Measurements from ENCODE around the gene CDKN2D. TPM values are rescaled to one million over a fixed set of nuclear protein-coding genes. Genes with fewer than 3 reads are reported as not detected.

CDKN2D gene
- total RNA-seq, 1 experiment from 2014 or later = 4.4 TPM

DNA sequence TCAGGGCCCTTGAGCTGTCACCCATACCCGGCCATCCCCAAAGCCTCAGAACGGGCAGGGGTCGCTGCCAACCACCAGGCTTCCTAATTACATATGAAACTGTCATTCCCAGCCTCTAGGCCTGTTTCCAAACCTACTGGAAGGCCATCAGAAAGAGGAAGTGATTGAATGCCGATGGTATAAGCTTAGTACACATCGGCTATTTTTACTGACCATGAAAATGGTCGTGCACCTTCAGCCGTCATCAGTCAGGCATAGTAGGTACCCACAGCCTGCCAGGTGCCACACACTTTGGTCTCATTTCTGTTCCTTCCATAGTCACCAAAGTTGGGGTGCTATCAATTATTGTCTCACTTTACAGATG lies 13.2 kb downstream of the CDKN2D start:
- no peaks in the 10 kb centered on the region for H3K9me3 Mint-ChIP-seq (ENCODE audit: low read depth, unreplicated experiment)
- no peaks in the 10 kb centered on the region for H3K27me3 Mint-ChIP-seq (ENCODE audit: unreplicated experiment)
- intact Hi-C loops (cut with micrococcal nuclease; ENCODE audit: unreplicated experiment) = no loop called here
- DNase-seq = no peak
- BruUV-seq (replicated peaks) = no TSS peak
- CTCF ChIA-PET = interaction anchor here (0.5 kb wide), 1 partner anchor 235 kb away, joined by 4 read pairs; no protein-coding TSS in a partner anchor
- no peak overlapping the region for H3K4me3 Mint-ChIP-seq (ENCODE audit: low read depth, unreplicated experiment)
- H3K27ac Mint-ChIP-seq (ENCODE audit: unreplicated experiment) = no peak overlapping the region
- TF ChIP-seq, protein P1, sequence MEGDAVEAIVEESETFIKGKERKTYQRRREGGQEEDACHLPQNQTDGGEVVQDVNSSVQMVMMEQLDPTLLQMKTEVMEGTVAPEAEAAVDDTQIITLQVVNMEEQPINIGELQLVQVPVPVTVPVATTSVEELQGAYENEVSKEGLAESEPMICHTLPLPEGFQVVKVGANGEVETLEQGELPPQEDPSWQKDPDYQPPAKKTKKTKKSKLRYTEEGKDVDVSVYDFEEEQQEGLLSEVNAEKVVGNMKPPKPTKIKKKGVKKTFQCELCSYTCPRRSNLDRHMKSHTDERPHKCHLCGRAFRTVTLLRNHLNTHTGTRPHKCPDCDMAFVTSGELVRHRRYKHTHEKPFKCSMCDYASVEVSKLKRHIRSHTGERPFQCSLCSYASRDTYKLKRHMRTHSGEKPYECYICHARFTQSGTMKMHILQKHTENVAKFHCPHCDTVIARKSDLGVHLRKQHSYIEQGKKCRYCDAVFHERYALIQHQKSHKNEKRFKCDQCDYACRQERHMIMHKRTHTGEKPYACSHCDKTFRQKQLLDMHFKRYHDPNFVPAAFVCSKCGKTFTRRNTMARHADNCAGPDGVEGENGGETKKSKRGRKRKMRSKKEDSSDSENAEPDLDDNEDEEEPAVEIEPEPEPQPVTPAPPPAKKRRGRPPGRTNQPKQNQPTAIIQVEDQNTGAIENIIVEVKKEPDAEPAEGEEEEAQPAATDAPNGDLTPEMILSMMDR (IDR thresholded peaks at IDR 0.05; ENCODE audit: unreplicated experiment) = no peak
- H3K4me1 Mint-ChIP-seq (ENCODE audit: low read depth, unreplicated experiment) = no peaks in the 10 kb centered on the region
- peaks cover 31% of the 10 kb centered on the region for H3K36me3 Mint-ChIP-seq (ENCODE audit: insufficient read depth, unreplicated experiment)

DNA sequence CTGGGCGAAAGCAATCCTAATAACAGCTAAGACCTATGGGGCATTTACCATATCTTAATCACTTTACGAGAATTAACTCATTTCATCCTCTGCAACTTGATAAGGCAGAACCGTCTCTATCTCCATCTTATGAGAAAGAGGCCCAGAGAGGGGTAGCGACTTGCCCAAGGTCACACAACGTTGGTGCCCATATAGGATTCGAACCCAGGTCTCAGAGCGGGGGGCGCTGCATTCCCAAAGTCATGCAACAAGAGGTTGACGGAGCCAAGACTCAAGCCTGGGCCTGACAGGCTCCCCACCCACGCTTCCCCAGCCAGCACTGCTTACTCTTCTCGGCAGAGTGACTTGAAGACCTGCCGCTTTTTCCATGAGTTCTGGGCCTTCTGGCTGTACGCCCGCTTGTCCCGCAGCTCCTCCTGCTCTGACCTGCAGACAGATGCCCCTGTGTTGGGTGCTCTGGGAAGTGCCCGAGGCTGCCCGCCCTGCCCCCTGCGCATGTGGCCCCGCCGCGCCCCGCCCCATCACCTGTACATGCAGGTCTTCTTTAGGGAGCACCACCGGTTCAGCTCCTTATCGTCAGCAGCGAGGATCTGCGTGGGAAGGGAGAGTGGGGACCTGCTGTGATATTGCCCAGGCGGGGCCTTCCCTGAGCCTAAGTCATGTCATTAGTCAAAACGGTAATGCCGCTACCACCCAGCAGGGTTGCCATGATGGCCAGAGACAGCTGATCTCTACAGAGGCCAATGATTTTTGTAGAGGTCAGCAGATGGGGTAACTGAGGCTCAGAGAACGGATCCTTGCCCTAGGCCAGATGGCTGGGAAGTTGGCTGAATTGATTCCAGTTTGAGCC lies 13.8 kb downstream of the CDKN2D start:
- intact Hi-C loops (cut with micrococcal nuclease; ENCODE audit: unreplicated experiment) = no loop called here
- TF ChIP-seq, protein P1 (IDR thresholded peaks at IDR 0.05; ENCODE audit: unreplicated experiment) = no peak
- Mint-ChIP-seq H3K4me3 (ENCODE audit: low read depth, unreplicated experiment) (no peak overlapping the region), H3K27ac (ENCODE audit: unreplicated experiment) (no peak overlapping the region), H3K9me3 (ENCODE audit: low read depth, unreplicated experiment) (no peaks in the 10 kb centered on the region), H3K27me3 (ENCODE audit: unreplicated experiment) (no peaks in the 10 kb centered on the region), H3K36me3 (ENCODE audit: insufficient read depth, unreplicated experiment) (peaks cover 29% of the 10 kb centered on the region), H3K4me1 (ENCODE audit: low read depth, unreplicated experiment) (no peaks in the 10 kb centered on the region)
- CTCF ChIA-PET = interaction anchor here (0.6 kb wide), 1 partner anchor 146 kb away, joined by 7 read pairs; no protein-coding TSS in a partner anchor
- BruUV-seq (replicated peaks) = no TSS peak
- DNase-seq = no peak

GRCh38 chr19:10553943-10554381 lies 14.8 kb downstream of the CDKN2D start:
- TF ChIP-seq, protein P1 (IDR thresholded peaks at IDR 0.05; ENCODE audit: unreplicated experiment) = no peak
- H3K36me3 Mint-ChIP-seq (ENCODE audit: insufficient read depth, unreplicated experiment) = peaks cover 32% of the 10 kb centered on the region
- CTCF ChIA-PET = no interaction called here
- H3K27me3 Mint-ChIP-seq (ENCODE audit: unreplicated experiment) = no peaks in the 10 kb centered on the region
- H3K4me3 Mint-ChIP-seq (ENCODE audit: low read depth, unreplicated experiment) = no peak overlapping the region
- DNase-seq = no peak
- H3K9me3 Mint-ChIP-seq (ENCODE audit: low read depth, unreplicated experiment) = no peaks in the 10 kb centered on the region
- H3K4me1 Mint-ChIP-seq (ENCODE audit: low read depth, unreplicated experiment) = no peaks in the 10 kb centered on the region
- H3K27ac Mint-ChIP-seq (ENCODE audit: unreplicated experiment) = no peak overlapping the region
- no TSS peak for BruUV-seq (replicated peaks)
- intact Hi-C loops (cut with micrococcal nuclease; ENCODE audit: unreplicated experiment) = no loop called here

- Mint-ChIP-seq H3K27ac (ENCODE audit: unreplicated experiment) (no peak overlapping the region), H3K4me3 (ENCODE audit: low read depth, unreplicated experiment) (no peak overlapping the region), H3K36me3 (ENCODE audit: insufficient read depth, unreplicated experiment) (peaks cover 32% of the 10 kb centered on the region), H3K27me3 (ENCODE audit: unreplicated experiment) (no peaks in the 10 kb centered on the region), H3K9me3 (ENCODE audit: low read depth, unreplicated experiment) (no peaks in the 10 kb centered on the region), H3K4me1 (ENCODE audit: low read depth, unreplicated experiment) (no peaks in the 10 kb centered on the region)
- no peak for DNase-seq
- TF ChIP-seq, protein P1 (IDR thresholded peaks at IDR 0.05; ENCODE audit: unreplicated experiment) = no peak
- intact Hi-C loops (cut with micrococcal nuclease; ENCODE audit: unreplicated experiment) = no loop called here
- TSS peak; percentile 82 for BruUV-seq (replicated peaks)
- CTCF ChIA-PET = interaction anchor here (0.8 kb wide), 1 partner anchor 74 kb away, joined by 3 read pairs; no protein-coding TSS in a partner anchor
Measured at GRCh38 chr19:10553087-10553667, 15.6 kb downstream of the CDKN2D start.

Measured in Calu3 (cell line).